HCT116 (cell line): ENCODE results near the gene ARL13B. TPM values are rescaled to one million over a fixed set of nuclear protein-coding genes. Genes with fewer than 3 reads are reported as not detected.

Experiments used
- ATAC-seq: fragments of 200-7000 bp; cut with Tn5 transposase; 2 replicates; pipeline ENCODE4 v1.9.1; 2020; ENCODE audit warnings: mild to moderate bottlenecking, moderate library complexity
- BruUV-seq: library from RNA; stranded (reverse); fragments of 400-500 nt; replicated peaks from 2 replicates; lab custom pipeline; 2021; lab: Mats Ljungman, UMichigan
- CTCF ChIA-PET: fragments of 300-600 bp; sonication (Branson Sonifier 250); formaldehyde crosslinking; loops from one replicate; lab custom pipeline; 2021; ENCODE audit warnings: antibody characterized with exemption; lab: Charles Lee
- POLR2A ChIA-PET: fragments of 300-600, 350-600 bp; sonication (Branson Sonifier 250); formaldehyde crosslinking; loops from one replicate; lab custom pipeline; 2021; ENCODE audit warnings: antibody characterized with exemption; lab: Charles Lee
- RAD21 ChIA-PET, 2 experiments: fragments of 300-600 bp; sonication (Branson Sonifier 250); formaldehyde crosslinking; loops; one replicate each; lab custom pipeline; 2023; ENCODE audit warnings: low total read pairs in 2 of 2; ENCODE audit not compliant: uncharacterized antibody in 2 of 2, unreplicated experiment in 2 of 2, low non-redundant PET in 1 of 2; lab: Charles Lee
- DNase-seq: peaks from one replicate; pipeline ENCODE4 v3.0.0-alpha.2; 2010; ENCODE audit warnings: low read depth, low spot score
- H2AFZ ChIP-seq: fragments of 200-600 bp; shearing (Covaris generic), sonication (generic); 2 replicates; pipeline ENCODE4 v1.6.1; 2017; ENCODE audit warnings: low read depth, mixed run types, mixed read lengths, antibody characterized with exemption, low read length; ENCODE audit not compliant: poor library complexity, severe bottlenecking
- H3K27ac ChIP-seq: 2 replicates; pipeline ENCODE4 v1.5.1; 2012; ENCODE audit warnings: low read depth, low read length
- H3K27me3 ChIP-seq: fragments of 200-600 bp; sonication (generic); 2 replicates; pipeline ENCODE4 v1.6.1; 2016; ENCODE audit warnings: mixed run types, low read length, mixed read lengths; ENCODE audit not compliant: insufficient read depth
- H3K36me3 ChIP-seq, 2 experiments: fragments of 200-500 bp in 1 of 2; fragments of 200-600 bp in 1 of 2; sonication (Bioruptor generic) in 1 of 2; sonication (generic) in 1 of 2; 2 replicates each; pipeline versions ENCODE4 v1.5.1 to v1.6.1; 2014 to 2016; ENCODE audit warnings: low read length in 2 of 2, inconsistent platforms in 1 of 2, mixed read lengths in 1 of 2, mixed run types in 1 of 2; ENCODE audit not compliant: insufficient read depth in 2 of 2, control insufficient read depth in 1 of 2
- H3K4me1 ChIP-seq, 2 experiments: fragments of 200-600 bp in 1 of 2; sonication (generic) in 1 of 2; 2 replicates each; pipeline versions ENCODE4 v1.5.1 to v1.6.1; 2012 to 2017; ENCODE audit warnings: low read length in 2 of 2, inconsistent platforms in 1 of 2, mild to moderate bottlenecking in 1 of 2, mixed read lengths in 1 of 2, mixed run types in 1 of 2, moderate library complexity in 1 of 2; ENCODE audit not compliant: insufficient read depth in 2 of 2, control insufficient read depth in 1 of 2
- H3K4me2 ChIP-seq: fragments of 200-600 bp; sonication (generic); 2 replicates; pipeline ENCODE4 v1.6.1; 2017; ENCODE audit warnings: mixed run types, low read length, mixed read lengths
- H3K4me3 ChIP-seq, 2 experiments: fragments of 200-600 bp in 1 of 2; sonication (generic) in 1 of 2; replicated peaks in 1 of 2; 2 replicates each; pipeline ENCODE4 v1.5.1; 2011 to 2016; ENCODE audit warnings: low read length in 2 of 2, control low read depth in 1 of 2, low read depth in 1 of 2, mild to moderate bottlenecking in 1 of 2, mixed read lengths in 1 of 2, mixed run types in 1 of 2
- H3K79me2 ChIP-seq: fragments of 200-600 bp; sonication (generic); 2 replicates; pipeline ENCODE4 v1.6.1; 2017; ENCODE audit warnings: mild to moderate bottlenecking, mixed run types, low read length, moderate library complexity, mixed read lengths; ENCODE audit not compliant: insufficient read depth
- H3K9ac ChIP-seq: fragments of 200-600 bp; sonication (generic); 2 replicates; pipeline ENCODE4 v1.6.1; 2016; ENCODE audit warnings: low read length, mixed read lengths
- H3K9me2 ChIP-seq: fragments of 200-600 bp; sonication (generic), shearing (Covaris generic); 2 replicates; pipeline ENCODE4 v1.6.1; 2017; ENCODE audit warnings: mixed run types, mild to moderate bottlenecking, moderate library complexity; ENCODE audit not compliant: insufficient read depth
- H3K9me3 ChIP-seq, 2 experiments: fragments of 200-500 bp in 1 of 2; fragments of 200-600 bp in 1 of 2; sonication (Bioruptor generic) in 1 of 2; sonication (generic) in 1 of 2; 2 replicates each; pipeline ENCODE4 v1.6.1; 2014 to 2017; ENCODE audit warnings: low read length in 2 of 2, mixed read lengths in 2 of 2, inconsistent platforms in 1 of 2, low read depth in 1 of 2, mild to moderate bottlenecking in 1 of 2, mixed run types in 1 of 2, moderate library complexity in 1 of 2; ENCODE audit not compliant: control insufficient read depth in 1 of 2, insufficient read depth in 1 of 2
- H4K20me1 ChIP-seq: fragments of 200-600 bp; sonication (generic), shearing (Covaris generic); 2 replicates; pipeline ENCODE4 v1.6.1; 2017; ENCODE audit warnings: mixed run types, mild to moderate bottlenecking, moderate library complexity; ENCODE audit not compliant: insufficient read depth
- ATF3 ChIP-seq: IDR thresholded peaks from 2 replicates; pipeline ENCODE4 v1.6.1; 2012
- CEBPB ChIP-seq: IDR thresholded peaks from 2 replicates; pipeline ENCODE4 v1.6.1; 2012; ENCODE audit warnings: low read depth
- ELF1 ChIP-seq: IDR thresholded peaks from 2 replicates; pipeline ENCODE4 v1.6.1; 2012; ENCODE audit warnings: low read depth, borderline replicate concordance
- EZH2phosphoT487 ChIP-seq: fragments of 200-600 bp; IDR thresholded peaks from 2 replicates; pipeline ENCODE4 v1.6.1; 2018; ENCODE audit warnings: antibody characterized with exemption, borderline replicate concordance
- POLR2A ChIP-seq: IDR thresholded peaks from 2 replicates; pipeline ENCODE4 v1.7.0; 2011; ENCODE audit warnings: borderline replicate concordance; ENCODE audit not compliant: insufficient read depth, insufficient read length; ENCODE audit errors: extremely low read depth
- RAD21 ChIP-seq: IDR thresholded peaks from 2 replicates; pipeline ENCODE4 v1.6.1; 2012; ENCODE audit warnings: low read depth, mild to moderate bottlenecking
- SIN3A ChIP-seq: IDR thresholded peaks from 2 replicates; pipeline ENCODE4 v1.6.1; 2012; ENCODE audit warnings: low read depth
- SRF ChIP-seq: IDR thresholded peaks from 2 replicates; pipeline ENCODE4 v1.6.1; 2012; ENCODE audit warnings: low read depth
- TCF7L2 ChIP-seq: IDR thresholded peaks from 2 replicates; pipeline ENCODE4 v1.7.0; 2011; ENCODE audit warnings: borderline replicate concordance, inconsistent platforms; ENCODE audit not compliant: insufficient read depth, insufficient read length; ENCODE audit errors: extremely low read depth
- YY1 ChIP-seq: IDR thresholded peaks from 2 replicates; pipeline ENCODE4 v1.6.1; 2011; ENCODE audit warnings: low read length, low read depth, moderate library complexity, mild to moderate bottlenecking; ENCODE audit not compliant: insufficient replicate concordance; ENCODE audit errors: extremely low read depth
- ZBTB33 ChIP-seq: IDR thresholded peaks from 2 replicates; pipeline ENCODE4 v1.6.1; 2011; ENCODE audit warnings: mild to moderate bottlenecking, low read length, moderate library complexity; ENCODE audit not compliant: insufficient replicate concordance; ENCODE audit errors: extremely low read depth
- ZFX ChIP-seq: fragments of 450-650 bp; IDR thresholded peaks from 2 replicates; pipeline ENCODE4 v1.6.1; 2017
- intact Hi-C: fragments of 100-400 bp; cut with micrococcal nuclease; formaldehyde crosslinking; loops from 2 replicates; pipeline ENCODE4 v1.10.0; 2022
- total RNA-seq: library from RNA; stranded (reverse); gene quantifications from one replicate; pipeline ENCODE4 v1.2.1, GENCODE V29; 2021; ENCODE audit not compliant: unreplicated experiment

ARL13B gene
- total RNA-seq, 1 experiment from 2014 or later: 8.2 TPM

GRCh38 chr3:94049267-94049666 lies 69.3 kb downstream of the ARL13B start:
- BruUV-seq: no TSS peak
- intact Hi-C loops: no loop called here

More at GRCh38 chr3:94049267-94049666, 69.3 kb downstream of the ARL13B start:
- no peak for DNase-seq
- no peaks in the 10 kb centered on the region for H4K20me1 ChIP-seq
- no peak overlapping the region for H3K4me2 ChIP-seq
- no peak overlapping the region for H3K27ac ChIP-seq
- no peaks in the 10 kb centered on the region for H3K27me3 ChIP-seq
- no peak overlapping the region for H3K4me3 ChIP-seq
- H3K9ac ChIP-seq: no peak overlapping the region
- H3K9me2 ChIP-seq: no peaks in the 10 kb centered on the region
- TF ChIP-seq POLR2A (no peak), ATF3 (no peak), ELF1 (no peak), SIN3A (no peak), RAD21 (no peak), TCF7L2 (no peak), YY1 (no peak), EZH2phosphoT487 (no peak), SRF (no peak), ZFX (no peak), ZBTB33 (no peak), CEBPB (no peak)
- H3K36me3 ChIP-seq: no peaks in the 10 kb centered on the region
- ChIA-PET RAD21 (no interaction called here), CTCF (no interaction called here), POLR2A (no interaction called here)
- ATAC-seq: no peak
- no peaks in the 10 kb centered on the region for H3K9me3 ChIP-seq
- H2AFZ ChIP-seq: no peak overlapping the region
- H3K79me2 ChIP-seq: no peaks in the 10 kb centered on the region
- no peaks in the 10 kb centered on the region for H3K4me1 ChIP-seq
